ENCODE measurements around the gene TRAPPC3L. TPM values are rescaled to one million over a fixed set of nuclear protein-coding genes. Genes with fewer than 3 reads are reported as not detected.

The TRAPPC3L gene
- total RNA-seq, 1 donor from 2014 or later = not detected

GRCh38 chr6:116518621-116519368 lies 26.7 kb downstream of the TRAPPC3L start:
- Mint-ChIP-seq H3K4me1 (ENCODE audit: low read depth, unreplicated experiment) (no peaks in the 10 kb centered on the region), H3K27ac (ENCODE audit: unreplicated experiment) (no peak overlapping the region), H3K9me3 (ENCODE audit: unreplicated experiment) (no peaks in the 10 kb centered on the region), H3K36me3 (ENCODE audit: unreplicated experiment) (no peaks in the 10 kb centered on the region), H3K27me3 (ENCODE audit: unreplicated experiment) (no peaks in the 10 kb centered on the region), H3K4me3 (ENCODE audit: unreplicated experiment) (no peak overlapping the region)
- no peak for DNase-seq
- TF ChIP-seq CTCF (IDR thresholded peaks at IDR 0.05; ENCODE audit: partially characterized antibody, unreplicated experiment) = no peak

- no peak for DNase-seq
- Mint-ChIP-seq H3K4me3 (ENCODE audit: unreplicated experiment) (no peak overlapping the region), H3K36me3 (ENCODE audit: unreplicated experiment) (no peaks in the 10 kb centered on the region), H3K9me3 (ENCODE audit: unreplicated experiment) (no peaks in the 10 kb centered on the region), H3K27me3 (ENCODE audit: unreplicated experiment) (no peaks in the 10 kb centered on the region), H3K4me1 (ENCODE audit: low read depth, unreplicated experiment) (no peaks in the 10 kb centered on the region), H3K27ac (ENCODE audit: unreplicated experiment) (no peak overlapping the region)
- TF ChIP-seq CTCF (IDR thresholded peaks at IDR 0.05; ENCODE audit: partially characterized antibody, unreplicated experiment) = no peak
These were observed 30.3 kb downstream of the TRAPPC3L start for GRCh38 chr6:116515141-116515540.

GRCh38 chr6:116514111-116514510 lies 31.4 kb downstream of the TRAPPC3L start:
- no peak for DNase-seq
- Mint-ChIP-seq H3K27me3 (ENCODE audit: unreplicated experiment) (no peaks in the 10 kb centered on the region), H3K4me3 (ENCODE audit: unreplicated experiment) (no peak overlapping the region), H3K27ac (ENCODE audit: unreplicated experiment) (no peak overlapping the region), H3K36me3 (ENCODE audit: unreplicated experiment) (no peaks in the 10 kb centered on the region), H3K9me3 (ENCODE audit: unreplicated experiment) (no peaks in the 10 kb centered on the region), H3K4me1 (ENCODE audit: low read depth, unreplicated experiment) (no peaks in the 10 kb centered on the region)
- no peak for TF ChIP-seq CTCF (IDR thresholded peaks at IDR 0.05; ENCODE audit: partially characterized antibody, unreplicated experiment)

- DNase-seq = no peak
- H3K4me1 Mint-ChIP-seq (ENCODE audit: low read depth, unreplicated experiment) = no peaks in the 10 kb centered on the region
- H3K27me3 Mint-ChIP-seq (ENCODE audit: unreplicated experiment) = no peaks in the 10 kb centered on the region
- H3K36me3 Mint-ChIP-seq (ENCODE audit: unreplicated experiment) = no peaks in the 10 kb centered on the region
- H3K9me3 Mint-ChIP-seq (ENCODE audit: unreplicated experiment) = no peaks in the 10 kb centered on the region
- no peak for TF ChIP-seq CTCF (IDR thresholded peaks at IDR 0.05; ENCODE audit: partially characterized antibody, unreplicated experiment)
- H3K4me3 Mint-ChIP-seq (ENCODE audit: unreplicated experiment) = no peak overlapping the region
- H3K27ac Mint-ChIP-seq (ENCODE audit: unreplicated experiment) = no peak overlapping the region
These were observed 32.1 kb downstream of the TRAPPC3L start for GRCh38 chr6:116513224-116513875.

GRCh38 chr6:116512734-116513133 lies 32.8 kb downstream of the TRAPPC3L start:
- H3K27ac Mint-ChIP-seq (ENCODE audit: unreplicated experiment) = no peak overlapping the region

More at GRCh38 chr6:116512734-116513133, 32.8 kb downstream of the TRAPPC3L start:
- Mint-ChIP-seq H3K27me3 (ENCODE audit: unreplicated experiment) (no peaks in the 10 kb centered on the region), H3K4me3 (ENCODE audit: unreplicated experiment) (no peak overlapping the region), H3K36me3 (ENCODE audit: unreplicated experiment) (no peaks in the 10 kb centered on the region), H3K9me3 (ENCODE audit: unreplicated experiment) (no peaks in the 10 kb centered on the region), H3K4me1 (ENCODE audit: low read depth, unreplicated experiment) (no peaks in the 10 kb centered on the region)
- DNase-seq = no peak
- TF ChIP-seq CTCF (IDR thresholded peaks at IDR 0.05; ENCODE audit: partially characterized antibody, unreplicated experiment) = no peak

Data from glutamatergic neuron (in vitro differentiated cells).